GM21515 (cell line): Measurements from ENCODE around the gene KLHDC4.
"Not testable (repeated sequence)": the region's sequence is repeated elsewhere in the genome, so short reads cannot be mapped to it uniquely, and the experiment has no call there.

ENCODE experiments used
- ATAC-seq: cut with Tn5 transposase; IDR thresholded peaks from one replicate; pipeline ENCODE4 v1.9.1; 2021; ENCODE audit not compliant: unreplicated experiment

The KLHDC4 gene

DNA sequence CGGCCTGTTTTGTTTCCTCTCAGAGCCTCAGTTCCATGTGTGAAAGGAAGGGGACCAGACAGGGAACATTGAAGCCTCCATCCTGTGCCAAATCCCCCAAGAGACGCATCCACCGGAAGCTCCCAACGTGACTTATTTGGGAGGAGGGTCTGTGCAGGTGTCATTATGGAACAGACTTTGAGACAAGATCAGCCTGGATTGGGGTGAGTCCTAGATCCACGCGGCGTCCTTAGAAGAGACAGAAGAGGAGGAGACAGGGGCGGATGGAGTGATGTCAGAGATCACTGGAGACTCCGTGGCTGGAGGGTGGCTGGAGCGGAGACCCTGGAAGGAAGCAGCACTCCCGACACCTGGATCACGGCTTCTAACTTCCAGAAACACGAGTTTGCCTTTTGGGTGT, 80.0 kb downstream of the KLHDC4 start:
- ATAC-seq: no peak

DNA sequence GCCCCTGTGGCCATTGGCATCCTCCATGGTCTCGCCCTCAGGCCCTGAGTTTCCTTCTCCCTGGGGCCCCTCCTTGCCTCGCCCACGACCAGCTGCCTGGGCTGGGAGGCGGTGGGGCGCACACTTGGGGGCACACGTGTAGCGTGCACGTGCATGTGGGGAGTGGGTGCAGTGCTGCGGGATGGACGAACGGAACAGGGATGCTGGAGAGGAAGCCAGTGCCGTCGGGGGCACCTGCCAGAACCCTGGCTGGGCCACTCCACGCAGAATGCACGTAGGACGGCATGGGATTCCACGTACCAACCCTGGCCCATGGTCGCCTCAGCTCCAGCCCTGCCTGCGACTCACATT, 80.4 kb downstream of the KLHDC4 start:
- no peak for ATAC-seq

DNA sequence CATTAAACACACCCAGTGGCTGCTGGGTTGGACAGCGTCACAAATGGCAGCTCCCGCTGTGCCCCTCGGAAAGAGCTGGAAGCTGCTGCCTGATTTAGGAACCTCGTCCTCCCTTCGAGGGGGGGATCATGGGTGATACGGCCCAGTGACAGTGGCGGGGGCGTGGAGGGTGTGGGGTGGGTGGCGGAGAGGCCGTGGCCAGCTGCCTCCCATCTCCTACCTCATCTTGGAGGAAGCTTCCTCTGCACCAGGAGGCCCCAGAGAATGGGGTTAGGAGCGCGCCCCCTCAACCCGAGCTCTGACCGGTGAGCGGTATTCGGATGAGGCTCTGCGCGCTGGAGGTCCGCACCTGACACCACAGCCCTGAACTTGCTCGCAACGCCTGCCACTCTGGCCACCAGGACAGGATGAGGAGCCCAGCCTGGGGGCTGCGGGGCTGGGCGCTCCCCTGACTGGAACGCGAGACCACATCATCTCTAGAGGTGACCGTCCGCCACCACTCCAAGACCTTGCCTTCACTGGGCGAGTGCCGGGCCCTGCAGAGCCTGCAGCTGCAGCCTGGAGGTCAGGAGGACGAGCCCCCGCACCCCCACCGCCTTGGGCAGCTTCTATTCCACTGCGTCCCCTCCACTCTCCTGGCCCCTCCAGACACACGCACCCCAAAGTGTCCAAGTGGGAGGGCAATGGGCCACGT, 80.9 kb downstream of the KLHDC4 start:
- no peak for ATAC-seq

DNA sequence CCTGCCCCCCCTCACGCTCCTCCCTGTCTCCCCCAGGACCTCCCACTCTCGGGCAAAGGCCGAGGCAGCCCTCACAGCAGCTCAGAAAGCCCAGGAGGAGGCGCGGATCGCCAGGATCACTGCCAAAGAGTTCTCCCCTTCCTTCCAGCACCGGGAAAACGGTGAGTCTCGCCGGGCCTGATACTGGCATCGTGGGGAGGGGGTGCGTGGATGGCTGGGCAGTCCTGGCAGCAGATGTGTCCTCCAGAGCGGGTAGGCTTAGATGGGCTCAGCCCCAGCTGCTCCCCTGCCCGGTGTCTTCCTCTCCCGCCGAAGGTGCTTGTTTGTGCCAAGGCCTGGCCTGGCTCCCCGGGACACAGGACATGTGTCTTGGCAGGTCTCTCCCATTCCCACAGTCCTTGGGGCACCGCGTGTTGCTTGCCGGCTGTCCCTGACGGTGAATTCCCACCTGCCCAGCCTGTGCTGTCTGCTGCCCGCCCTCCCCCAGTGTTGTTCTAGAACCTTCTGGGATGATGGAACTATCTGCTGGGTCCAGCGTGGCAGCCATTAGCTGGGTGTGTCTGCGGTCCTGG, 81.6 kb downstream of the KLHDC4 start:
- ATAC-seq: no peak

DNA sequence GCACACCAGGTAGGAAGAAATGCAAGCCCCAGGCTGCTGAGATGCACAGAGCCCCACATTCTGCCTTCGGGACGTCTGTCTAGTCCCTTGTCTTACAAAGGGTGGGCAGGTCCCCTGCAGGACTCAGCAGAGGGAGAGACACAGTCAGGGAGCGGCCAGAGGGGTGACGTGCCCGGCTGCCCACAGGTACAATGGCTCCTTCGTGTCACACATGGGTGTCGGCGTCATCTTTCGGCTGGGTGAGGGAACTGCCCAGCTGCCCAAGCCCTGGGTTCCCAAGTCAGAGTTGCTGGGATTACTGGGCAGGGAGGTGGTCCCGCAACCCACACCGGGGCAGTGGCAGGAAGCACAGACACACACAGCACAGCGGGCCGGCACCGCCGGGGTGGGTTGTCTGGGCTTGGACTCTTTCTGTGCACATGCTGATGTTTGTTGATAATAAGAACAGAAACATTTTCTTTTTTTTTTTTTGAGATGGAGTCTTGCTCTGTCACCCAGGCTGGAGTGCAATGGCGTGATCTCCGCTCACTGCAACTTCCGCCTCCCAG, 82.9 kb downstream of the KLHDC4 start:
- no peak for ATAC-seq

DNA sequence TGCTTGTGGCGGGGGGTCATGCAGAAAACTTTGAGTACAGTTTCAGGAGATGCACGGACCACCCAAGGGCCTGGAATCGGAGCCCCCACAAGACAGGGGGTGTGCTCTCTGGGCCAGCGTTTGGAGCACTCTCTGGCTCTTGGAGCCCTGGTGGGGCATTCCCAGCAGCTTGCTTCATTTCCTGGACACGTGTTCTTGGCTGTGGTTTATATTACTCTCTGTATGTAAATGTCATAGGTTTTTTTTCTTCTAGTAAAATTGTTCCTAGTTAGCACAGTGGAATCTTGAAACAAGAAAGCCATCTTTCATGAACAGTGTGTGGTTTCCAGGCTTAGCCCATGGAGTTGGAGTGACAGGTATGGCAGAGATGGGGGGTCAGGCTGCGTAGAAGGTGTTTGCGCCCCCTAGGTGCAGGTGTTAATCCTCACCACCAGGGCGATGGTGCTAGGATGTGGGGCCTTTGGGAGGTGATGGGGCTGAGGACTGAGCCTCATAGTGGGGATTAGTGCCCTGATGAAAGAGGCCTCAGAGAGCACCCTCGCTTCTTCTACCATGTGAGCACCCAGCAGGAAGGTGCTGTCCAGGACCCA, 83.7 kb downstream of the KLHDC4 start:
- no peak for ATAC-seq

DNA sequence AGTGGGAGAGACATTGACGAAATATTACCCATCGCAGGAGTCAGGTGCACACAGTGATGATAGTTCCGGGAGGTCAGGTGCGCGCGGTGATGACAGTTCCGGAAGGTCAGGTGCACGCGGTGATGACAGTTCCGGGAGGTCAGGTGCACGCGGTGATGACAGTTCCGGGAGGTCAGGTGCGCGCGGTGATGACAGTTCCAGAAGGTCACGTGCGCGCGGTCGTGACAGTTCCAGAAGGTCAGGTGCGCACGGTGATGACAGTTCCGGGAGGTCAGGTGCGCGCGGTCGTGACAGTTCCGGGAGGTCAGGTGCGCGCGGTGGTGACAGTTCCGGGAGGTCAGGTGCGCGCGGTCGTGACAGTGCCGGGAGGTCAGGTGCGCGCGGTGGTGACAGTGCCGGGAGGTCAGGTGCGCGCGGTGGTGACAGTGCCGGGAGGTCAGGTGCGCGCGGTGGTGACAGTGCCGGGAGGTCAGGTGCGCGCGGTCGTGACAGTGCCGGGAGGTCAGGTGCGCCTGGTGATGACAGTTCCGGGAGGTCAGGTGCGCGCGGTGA, 84.7 kb downstream of the KLHDC4 start:
- not testable (repeated sequence) for ATAC-seq

DNA sequence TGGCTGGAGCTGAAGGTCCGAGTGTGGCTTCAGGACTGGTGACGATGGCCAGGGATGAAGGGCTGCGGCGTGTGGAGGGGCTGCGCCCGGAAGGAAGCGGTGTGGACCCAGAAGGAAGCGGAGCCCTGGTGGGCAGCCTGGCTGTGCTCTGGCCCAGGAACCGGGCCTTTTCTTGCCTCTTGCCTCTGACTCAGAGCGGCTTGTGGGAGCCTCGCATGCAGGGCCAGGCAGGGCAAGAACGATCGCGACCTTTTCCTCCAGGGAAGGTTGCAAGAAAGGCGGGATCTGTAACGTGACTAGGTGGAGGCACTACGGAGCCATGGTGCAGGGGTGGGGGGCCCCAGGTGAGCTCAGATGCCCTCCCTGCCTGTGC, 85.5 kb downstream of the KLHDC4 start:
- no peak for ATAC-seq

DNA sequence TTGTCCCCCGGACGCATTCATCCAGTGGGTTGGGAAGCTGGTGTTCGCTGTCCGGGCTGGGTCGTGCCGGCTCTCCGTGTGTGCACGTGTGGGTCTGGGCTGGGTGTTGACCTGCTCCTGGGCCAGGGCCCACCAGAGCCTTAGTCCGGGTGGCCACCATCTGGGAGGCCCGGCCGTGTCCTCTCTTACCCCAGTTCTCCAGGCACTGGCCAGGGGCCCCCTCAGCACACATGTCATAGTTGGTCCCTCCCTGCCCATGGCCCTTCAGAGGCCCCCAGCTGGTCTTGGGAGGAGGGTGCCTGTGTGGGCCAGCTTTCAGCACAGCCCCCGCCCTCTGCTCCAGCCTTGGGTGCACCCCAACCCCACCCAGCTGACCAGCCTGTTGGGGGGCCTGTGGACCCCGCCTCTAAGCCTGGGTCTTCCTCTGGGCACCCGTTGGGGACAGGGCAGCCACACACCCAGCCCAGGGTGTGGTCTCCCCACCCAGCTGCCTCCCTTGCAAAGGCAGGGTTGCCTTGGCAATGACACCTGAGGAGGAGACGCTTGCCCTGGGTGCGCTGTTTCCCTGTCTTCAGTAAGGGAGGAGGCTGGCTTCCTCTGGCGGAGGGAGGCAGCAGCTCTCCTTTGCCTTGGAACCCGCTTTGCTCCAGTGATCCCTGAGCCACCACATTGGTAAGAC, 86.1 kb downstream of the KLHDC4 start:
- no peak for ATAC-seq

DNA sequence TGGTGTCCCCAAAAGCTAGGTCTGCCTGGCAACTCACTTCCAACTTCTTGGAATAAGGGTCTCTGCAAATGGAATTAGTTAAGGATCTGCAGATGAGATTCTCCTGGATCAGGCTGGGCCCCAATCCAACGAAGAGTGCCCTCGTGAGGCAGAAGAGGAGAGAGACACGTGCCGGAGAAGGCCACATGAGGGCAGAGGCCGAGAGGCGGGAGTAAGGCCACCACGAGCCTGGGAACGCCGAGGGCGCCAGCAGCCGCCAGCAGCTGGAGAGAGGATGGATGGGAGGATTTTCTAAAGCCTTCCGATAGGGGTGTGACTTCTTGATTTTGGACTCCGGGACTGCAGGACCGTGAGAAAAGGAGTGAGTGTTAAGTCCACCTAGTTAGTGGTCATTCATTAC, 87.2 kb downstream of the KLHDC4 start:
- no peak for ATAC-seq

DNA sequence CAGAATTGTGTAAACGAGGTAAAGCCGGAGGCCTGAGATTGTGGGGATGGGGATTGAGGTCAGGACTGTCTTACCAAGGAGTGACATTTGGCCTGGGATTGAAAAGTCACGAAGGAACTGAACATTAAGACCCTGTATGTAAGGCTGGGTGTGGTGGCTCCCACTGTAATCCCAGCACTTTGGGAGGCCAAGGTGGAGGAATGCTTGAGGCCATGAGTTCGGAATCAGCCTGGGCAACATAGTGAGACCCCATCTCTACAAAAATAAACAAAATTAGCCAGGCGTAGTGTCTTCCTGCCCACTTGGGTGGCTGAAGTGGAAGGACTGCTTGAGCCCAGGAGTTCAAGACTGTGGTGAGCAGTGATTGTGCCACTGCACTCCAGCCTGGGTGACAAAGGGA, 88.0 kb downstream of the KLHDC4 start:
- ATAC-seq: no peak

DNA sequence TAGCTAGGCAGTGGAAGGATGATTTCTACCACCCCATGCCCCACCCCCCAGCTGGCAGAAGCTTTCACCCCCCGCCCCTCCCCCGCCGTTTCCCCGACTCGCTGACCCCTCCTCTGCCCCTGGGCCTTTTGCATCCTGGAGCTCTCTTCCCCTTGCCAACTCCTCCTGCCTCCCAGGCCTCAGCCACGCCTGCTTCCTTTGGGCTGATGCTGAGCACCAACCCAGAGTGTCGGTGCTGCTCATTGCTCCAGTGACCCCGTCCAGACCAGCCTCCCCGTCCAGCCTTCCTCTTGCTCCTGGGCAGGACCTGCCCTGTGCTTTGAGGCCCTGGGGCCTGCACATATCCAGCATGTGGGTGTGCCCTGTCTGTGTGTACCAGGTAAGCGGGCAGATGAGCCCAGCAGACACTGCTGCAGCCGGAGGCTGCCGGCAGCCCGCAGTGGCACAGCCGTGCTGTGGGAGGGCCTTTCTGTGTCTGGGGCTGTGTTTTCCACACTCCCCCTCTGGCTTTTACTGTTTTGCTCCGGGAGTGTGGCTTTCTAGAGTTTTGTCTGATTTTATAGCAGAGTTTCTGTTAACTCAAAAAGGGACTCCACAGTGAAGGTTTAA, 90.6 kb downstream of the KLHDC4 start:
- ATAC-seq: no peak

DNA sequence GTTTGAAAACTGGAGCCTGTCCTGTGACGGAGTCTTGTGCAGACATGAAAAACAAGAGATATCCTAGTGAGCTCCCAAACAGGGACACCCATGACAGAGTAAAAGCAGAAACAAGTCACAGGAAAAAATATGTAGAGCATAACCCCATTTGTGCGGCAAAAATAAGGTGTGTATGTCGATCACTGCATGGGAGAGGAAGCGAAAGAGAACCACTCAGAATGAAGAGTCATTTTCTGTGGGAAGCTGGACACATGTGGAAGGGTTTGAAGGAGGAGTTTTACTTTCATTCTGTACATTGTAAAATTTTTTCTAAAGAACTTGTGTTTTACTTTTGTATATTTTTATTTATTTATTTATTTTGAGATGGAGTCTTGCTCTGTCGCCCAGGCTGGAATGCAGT, 91.4 kb downstream of the KLHDC4 start:
- ATAC-seq: no peak

DNA sequence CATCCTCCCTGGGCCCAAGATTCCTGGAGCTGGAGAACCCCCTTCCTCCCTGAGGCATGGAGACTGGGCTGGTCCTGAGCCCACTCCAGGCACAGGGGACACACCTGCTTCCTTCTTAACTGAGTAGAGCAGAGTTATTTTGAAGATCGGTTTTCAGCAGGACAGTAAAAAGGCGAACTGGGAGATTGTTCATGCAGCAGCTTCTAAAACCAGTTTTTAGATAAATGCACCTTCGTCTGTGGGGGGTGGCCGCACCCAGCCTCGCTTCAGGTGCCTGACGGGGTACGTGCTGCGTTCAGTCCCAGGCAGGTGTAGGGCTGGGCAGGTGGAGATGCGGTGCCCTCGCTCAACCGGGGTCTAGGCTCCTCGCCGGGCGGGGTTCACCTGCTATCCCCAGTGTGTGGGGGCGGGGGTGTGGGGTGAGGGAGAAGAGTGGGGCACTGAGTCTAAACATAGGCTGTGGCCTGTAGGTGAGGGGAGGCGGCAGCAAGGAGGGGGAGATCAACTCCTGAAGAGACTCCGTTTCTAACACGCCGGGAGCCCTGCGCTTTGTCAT, 94.0 kb downstream of the KLHDC4 start:
- no peak for ATAC-seq

DNA sequence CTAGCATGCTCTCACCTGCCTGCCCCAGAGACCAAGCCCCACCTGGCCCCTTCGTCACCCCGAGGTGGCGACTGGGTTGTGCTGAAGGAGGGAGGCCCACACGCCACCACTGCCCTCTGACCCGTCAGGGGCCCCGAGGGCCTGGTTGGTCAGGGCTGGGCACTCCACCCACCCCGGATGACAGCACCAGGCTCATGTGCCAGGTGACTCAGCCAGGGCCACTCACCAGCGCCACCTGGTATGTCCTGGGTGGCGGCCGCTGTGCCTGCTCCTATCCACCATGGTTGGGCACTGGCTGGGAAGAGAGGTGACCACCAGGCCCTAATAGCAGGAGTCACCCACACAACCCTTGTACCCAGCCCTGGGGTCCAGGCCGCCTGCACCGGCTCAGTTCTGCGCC, 94.6 kb downstream of the KLHDC4 start:
- ATAC-seq: no peak

DNA sequence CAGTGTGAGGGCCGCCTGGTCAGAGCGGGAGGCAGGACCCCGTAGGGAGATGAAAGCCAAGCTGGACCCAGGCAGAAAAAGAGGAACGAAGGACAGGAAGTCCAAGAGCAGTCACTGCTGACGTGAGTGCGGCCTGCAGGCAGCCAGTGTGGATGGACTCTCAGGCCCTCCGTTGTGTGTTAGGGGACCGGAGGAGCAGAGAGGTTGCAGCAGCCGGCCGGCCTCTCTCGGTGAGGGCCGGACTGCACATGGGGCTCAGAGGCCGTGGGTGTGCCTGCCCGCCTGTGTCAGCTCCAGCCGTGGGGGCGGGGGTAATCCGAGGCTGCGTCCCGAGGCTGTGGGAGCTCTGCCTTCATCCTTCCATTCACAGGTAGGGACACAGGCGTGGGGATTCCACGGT, 96.1 kb downstream of the KLHDC4 start:
- no peak for ATAC-seq

DNA sequence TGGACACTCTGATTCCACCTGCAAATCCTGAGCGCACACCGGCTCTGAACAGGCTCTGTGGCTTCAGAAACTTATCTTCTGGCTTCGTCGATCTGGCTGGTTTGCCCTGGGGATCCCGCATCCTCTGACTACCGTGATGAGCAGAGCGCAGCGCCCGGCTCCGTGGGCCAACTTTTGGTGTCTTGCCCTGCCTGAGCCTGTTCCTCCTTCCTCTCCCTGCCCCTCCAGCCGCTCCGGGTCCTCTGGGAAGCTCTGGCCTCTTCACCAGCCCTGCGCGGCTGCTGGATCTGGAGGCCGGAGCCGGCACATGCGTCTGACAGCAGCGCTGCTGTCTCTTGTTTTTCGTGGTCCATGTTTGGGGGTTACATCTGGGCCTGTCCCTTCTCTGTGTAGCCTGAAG, 97.8 kb downstream of the KLHDC4 start:
- ATAC-seq: no peak

DNA sequence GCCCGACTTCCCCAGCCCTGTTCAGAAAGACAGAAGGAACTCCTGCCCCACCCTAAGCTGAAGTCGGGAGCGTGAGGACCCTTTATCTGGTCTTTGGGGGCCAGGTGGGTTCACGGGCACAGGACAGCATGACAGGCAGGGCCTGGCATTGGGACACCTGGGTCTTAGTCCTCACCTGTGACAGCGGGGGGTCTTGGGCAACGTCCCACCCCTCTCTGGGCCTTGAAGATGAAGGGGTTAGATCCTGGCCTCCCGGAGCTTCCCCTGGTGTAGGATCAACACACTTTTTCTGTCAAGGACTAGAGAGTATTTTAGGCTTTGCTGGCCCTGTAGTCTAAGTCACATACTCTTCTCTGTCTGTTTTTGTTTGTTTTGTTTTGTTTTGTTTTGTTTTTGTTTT, 98.3 kb downstream of the KLHDC4 start:
- ATAC-seq: no peak

DNA sequence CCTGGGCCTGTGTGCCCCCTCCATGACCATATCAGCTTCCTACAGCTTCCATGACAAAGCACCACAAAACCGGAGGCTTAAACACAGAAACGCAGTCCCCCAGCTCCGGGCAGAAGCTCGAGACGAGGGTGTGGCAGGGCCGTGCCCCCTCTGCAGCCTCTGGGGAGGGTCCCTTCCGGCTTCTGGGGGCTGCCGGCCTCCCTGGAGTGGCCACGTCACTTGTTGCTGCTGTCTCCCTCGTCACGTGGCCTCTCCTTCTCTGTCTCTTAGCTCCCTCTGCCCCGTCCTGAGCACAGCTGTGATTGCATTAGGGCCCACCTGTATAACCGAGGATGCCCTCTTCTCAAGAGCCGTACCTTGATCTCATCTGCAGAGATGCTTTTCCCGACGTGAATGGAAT, 98.9 kb downstream of the KLHDC4 start:
- ATAC-seq: no peak

DNA sequence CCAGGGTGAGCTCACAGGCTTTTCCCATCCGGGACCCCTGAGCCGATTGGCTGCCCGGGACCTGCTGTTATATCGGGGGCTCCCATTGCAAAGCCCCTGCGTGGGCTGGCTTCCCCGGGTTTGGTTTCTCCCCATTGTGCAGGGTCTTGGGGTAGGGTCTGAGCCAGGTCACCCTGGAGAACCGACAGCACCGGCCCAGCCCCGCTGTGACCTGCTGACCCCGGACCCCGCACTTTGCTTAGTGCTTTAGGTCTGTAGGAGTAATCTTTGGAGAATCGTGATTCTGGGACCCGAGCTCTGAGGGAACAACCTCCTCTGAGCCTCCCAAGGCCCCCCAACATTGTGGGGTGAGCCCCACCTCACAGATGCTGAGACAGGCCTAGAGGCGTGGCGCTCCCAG, 100.6 kb downstream of the KLHDC4 start:
- no peak for ATAC-seq

DNA sequence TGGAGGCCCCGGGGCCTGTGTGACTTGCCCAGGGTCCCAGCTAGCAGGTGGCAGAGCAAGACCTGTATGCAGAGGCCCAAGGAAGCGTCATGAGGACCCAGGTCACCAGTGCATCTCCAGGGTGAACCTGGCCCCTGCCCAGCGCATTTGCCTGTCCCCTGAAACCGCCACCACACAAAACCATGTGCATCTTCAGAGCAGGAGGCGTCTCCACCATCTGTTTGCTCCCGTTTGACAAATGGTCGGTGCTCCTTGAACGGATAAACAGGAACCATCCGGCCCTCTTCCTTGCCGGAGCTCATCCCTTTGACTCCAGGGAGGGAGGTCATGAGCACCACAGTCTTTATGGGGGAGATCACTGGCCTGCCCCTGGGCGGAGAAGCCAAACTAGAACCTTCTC, 101.0 kb downstream of the KLHDC4 start:
- no peak for ATAC-seq
